Stimulated activated CD4-positive, alpha-beta T cell treated with anti-CD3 and anti-CD28 coated beads, Interleukin-2, amount 100 ng/mL, for 48 hours (primary cell): ENCODE results near the gene RNF186.
"Not testable (repeated sequence)": the region's sequence is repeated elsewhere in the genome, so short reads cannot be mapped to it uniquely, and the experiment has no call there.

Experiments used
- DNase-seq, 2 donors: peaks; one replicate each; pipeline ENCODE4 v3.0.0-alpha.2; 2020

Gene RNF186

DNA sequence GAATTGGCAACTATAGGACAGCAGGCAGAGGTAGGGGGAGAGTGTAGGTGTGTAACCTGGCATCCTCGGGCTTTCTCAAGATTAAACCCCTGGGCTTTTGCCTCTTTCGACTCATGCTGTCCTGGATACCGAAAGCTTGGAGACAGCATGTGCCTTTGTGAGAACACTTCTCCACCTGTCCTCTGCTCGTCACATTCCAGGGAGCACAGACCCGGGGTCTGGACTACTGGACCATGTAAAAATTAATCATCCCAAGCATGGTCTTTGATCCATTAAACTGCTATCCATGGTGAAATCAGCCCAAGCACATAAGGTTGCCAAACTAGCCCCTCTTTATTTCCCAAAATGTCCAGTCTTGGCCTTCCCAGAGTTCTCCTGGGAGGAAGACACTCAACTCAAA lies 9.0 kb upstream of the RNF186 start:
- no peak for DNase-seq

DNA sequence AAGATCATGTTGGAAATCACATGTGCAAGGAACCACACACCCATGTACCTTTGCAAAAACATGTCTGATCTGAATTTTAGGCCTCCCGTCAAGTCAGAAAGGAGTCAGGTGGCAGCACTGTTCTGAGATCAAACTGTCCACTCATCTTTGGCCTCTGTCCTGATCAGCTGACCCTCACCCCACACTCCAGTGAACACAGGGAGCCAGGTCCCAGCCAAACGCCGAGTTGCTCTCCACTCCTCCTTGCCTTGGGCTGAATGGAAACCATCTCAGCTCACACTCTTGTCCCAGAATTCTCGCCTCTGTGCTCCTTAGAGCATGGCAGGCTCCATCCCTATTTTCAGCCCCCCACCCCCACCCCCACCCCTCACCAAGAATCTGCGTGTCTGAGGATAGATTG lies 4.6 kb upstream of the RNF186 start:
- DNase-seq = no peak

DNA sequence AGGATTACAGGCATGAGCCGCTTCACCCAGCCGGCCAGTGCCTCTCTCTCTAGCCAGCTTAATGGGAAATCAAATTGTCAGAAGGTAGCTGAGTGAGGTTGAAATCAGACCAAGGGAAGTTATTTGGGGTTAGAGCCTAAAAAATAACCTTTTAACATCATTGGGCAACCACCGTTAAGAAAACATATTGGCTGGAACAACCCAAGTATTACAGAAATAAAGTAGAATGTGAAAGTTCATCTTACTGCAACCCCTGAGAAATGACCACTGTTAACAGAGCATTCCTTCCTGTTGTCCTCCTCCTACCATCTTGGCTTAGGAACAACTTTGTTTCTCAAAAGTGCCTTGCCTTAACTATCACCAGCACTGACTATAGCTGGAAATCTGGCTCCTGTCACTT lies 3.2 kb upstream of the RNF186 start:
- DNase-seq = no peak

DNA sequence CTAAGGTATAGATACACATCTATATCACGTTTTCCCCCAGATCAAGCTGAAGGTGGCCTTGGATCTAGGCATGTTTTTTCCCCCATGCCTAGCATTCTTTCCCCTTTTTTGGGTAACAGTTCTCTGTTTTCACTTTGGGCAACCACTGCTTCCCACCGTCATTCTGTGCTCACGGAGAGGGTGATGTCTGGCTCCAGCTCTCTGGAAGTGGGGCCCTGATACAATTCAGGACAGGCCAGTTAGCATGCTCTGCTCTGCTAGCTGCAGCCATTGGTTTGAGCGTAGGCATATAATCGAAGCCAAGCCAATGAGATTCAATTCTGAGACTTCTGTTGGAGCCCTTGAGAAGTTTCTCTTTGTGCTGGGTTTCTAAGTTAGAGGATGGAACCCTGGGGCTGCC lies 2.1 kb upstream of the RNF186 start:
- DNase-seq = no peak

DNA sequence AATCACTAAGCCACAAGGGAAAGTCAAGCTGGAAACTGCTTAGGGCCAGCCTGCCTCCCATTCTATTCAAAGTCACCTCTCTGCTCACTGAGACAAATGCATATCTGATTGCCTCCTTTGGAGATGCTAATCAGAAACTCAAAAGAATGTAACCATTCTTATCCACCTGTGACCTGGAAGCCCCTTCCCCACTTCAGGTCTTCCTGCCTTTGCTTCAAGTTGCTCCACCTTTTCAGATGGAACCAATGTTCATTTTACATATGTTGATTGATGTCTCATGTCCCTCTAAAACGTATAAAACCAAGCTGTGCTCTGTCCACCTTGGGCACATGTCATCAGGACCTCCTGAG lies 1.6 kb upstream of the RNF186 start:
- not testable (repeated sequence) for DNase-seq

DNA sequence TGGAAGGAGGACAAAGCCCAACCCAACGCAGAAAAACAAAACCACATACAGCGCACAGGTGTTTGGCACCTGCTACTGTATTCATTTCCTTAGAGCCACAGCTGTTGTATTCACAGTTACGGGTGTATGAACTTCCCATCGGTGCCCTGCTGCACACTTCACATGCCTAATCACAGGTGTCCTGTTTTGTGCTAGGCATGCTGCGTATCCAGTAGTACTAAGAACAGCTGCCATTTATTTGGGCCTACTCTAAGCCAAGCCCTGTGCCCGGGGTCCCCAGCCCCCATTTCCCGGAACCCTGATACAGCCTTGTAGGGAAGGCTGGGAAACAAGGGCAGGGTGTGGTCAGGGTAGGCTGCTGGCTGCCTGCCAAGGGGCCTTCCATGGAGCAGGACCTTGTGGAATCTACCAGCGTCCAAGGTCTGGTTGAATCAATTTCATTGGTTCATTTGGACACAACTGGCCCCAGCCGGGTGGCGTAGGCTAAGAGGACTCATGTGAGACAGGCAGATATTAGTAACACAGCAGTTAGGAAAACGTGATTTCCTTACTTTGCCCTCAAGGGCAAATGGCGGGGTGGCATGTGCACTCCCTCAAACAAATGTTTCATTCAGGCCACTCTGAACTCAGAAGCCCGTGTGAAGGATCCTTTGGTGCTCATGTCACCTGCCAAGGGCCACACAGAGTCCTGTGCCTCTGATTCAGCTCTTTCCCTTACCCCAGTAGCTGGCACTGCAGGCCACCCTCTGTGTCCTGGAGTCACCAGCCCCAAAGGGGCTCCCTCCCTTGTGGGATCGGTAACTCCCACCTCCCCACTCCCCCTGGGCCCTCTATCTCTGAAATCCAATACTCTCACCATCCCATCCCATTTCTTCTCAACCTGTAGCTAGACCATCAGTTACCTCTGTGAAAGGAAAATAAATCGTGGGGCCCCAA lies 986 bp upstream of the RNF186 start:
- DNase-seq = no peak

DNA sequence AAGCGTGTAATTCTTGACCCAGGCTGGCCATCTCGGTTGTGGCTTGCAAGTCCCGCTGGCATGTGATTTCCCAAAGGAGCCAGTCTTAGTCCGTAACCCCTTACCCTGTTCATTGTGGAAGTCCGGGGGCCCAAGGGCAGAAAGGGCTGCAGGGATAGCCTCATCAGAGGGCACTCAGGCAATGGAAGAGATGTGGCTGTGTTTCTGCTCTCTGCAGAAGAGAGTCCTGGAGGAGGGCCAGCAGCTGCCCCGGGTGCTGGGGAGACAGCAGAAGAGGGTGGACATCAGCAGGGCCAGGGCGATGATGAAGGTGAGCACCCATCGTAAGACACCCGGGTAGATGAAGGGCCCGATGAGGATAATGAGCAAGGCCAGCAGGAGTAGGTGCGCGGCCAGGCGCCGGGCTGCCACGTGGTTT lies 830 bp downstream of the RNF186 start:
- DNase-seq = no peak

DNA sequence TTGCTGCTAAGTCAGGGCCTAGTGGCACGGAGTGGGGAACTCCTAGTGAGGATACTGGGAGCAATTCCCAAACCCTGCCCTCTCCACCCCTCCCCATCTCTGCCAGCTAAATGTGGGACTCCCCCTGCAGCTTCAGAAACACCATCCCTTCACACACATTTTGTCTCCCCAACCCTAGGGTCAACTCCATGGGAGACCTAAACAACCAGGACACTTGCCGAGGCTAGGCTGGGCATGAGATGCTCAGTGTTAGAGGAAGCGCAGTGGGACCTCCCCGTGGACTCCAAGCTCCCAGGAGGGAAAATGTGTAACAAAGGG lies 1.5 kb downstream of the RNF186 start:
- DNase-seq = no peak

DNA sequence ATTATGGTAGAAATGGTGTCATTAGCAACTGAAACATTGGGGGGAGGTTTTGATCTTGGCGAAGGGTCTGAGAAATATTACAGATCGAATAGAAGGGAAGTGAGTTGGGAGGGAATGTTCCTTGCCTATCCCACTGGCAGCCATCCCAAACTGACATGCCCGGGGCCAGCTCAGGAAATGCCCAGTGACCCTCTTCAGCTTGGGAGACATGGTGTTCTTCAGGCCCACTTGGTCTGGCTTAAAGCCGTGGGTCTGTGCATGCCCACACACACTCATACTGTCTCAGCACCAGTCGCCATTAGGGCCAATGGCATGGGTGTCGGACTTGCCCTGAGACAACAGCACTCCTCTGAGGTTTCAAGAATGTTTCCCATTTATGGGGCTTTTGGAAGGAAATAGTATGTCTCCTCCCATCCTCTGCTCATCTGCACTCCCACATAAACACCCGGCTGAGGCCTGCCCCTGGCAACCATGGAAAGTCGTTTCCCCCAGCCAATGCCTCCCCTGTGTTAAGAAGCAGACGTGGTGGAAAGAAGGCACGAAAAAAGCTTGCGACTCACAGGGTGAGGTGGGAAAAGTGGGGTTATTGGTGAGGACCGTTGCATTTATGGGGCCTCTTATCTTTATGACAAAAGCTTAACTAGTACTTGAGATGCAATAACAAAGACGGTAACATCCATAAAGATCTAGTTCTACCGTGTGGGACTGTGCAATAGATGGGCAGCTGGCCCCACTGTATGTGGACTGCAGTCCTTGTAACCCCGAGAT lies 2.0 kb downstream of the RNF186 start:
- DNase-seq = no peak

DNA sequence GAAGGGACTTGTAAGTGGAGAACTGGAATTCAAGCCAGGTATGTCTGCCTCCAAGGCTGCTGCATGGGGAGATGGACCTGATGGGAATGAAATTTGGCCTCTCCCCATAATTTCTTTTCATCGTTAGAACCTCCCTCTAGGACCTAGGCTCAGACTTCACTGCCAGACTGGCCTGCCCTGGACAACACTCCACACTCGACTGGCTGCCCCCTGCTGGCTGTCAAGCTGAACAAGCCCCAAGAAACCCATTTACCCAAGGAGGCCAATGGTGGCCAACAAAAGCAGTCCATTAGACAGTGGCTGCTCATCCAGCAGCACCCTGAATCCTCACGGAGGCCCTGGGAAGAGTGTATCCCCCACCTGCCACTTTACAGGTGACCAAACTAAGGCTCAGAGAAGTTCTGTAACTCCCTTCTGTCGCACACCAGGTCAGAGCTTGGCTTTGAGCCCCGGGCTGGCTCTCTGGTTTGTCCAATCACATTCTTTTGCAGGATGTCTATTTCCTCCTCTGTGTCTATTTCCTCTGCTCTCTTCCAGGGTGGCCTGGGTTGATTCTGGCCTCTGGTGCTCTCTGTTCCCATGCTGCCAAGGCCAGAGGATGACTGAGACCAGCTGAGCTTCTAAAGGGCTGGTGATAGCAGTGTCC lies 3.8 kb downstream of the RNF186 start:
- DNase-seq = peak; percentile 53 to 63

DNA sequence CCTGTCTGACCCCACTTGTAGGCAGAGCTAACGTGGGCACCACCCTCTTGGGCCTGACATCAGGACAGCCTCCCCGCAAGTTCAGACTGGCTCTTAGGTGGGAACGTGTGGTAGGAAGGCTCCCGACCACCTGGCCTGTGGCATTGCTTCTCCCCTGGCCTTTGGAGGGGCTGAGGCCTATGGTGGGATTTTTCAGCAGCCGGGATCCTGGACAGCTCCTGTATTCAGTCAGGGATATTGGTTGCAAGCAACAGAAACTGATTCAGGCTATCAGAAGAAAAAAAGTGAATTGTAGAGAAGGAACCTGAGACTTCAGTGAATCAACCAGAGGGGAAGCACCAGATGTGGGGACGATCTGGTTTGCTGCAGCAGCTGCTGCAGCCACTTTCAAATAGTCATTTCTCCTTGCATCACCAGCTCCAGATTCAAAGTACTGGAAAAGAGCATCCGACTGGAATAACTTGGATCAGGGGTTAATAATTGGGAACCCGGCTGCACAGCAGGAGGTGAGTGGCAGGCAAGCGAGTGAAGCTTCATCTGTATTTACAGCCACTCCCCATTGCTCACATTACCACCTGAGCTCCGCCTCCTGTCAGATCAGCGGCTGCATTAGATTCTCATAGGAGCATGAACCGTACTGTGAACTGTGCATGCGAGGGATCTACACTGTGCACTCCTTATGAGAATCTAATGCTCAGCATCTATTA lies 5.9 kb downstream of the RNF186 start:
- DNase-seq = no peak

DNA sequence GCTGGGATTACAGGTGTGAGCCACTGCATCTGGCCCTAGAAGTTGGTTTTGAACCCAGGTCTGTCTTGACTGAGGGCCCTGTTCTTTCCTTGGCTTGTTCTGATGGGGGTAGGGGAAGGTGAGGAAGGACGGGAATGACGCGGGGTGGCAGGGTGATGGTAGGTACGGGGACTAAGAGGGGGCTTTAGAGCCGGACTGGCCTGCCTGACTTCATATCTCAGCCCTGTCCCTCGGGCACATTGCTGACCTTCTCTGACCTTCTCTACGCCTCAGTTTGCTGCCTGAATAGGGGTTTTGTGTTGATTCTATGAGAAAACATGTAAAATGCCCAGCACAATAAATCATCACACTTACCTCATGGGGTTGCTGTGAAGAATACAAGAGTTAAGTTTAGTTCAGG lies 6.7 kb downstream of the RNF186 start:
- DNase-seq = no peak

DNA sequence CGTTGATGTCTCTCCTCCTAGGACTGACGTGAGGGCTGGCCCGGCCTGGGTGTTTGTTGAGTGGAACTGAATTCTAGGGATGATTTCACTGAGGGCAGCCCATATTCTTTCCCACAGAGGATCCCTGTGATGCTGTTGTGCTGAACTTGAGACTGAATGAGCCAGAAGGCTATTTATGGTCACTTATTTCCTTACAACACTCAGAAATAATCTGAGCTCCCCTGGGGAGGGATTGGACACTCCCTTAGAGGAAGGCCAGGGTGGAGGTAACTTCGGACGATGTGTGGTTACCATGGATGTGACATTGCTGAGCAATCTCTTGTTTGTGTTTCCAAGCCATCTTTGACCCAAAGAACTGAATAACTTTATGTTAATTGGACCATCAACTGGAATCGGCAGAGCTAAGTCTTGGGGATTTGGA lies 10.2 kb downstream of the RNF186 start:
- DNase-seq = no peak

DNA sequence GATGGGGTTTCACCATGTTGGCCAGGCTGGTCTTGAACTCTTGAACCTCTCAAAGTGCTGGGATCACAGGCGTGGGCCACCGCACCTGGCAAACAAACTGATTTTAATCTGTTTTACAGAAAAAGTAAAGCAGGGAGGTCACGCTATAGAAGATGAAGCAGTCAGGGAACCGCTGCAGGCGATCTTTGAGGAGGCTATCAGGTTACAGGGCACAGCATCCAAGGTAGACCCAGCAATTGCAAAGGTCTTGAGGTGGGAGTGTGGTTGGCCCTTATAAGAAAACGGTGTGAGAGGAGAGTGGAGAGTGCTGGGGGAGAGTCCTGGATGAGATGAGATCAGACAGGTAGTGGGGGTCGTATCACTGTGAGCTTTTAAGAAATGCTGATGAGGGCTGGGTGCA lies 12.8 kb downstream of the RNF186 start:
- DNase-seq = no peak

DNA sequence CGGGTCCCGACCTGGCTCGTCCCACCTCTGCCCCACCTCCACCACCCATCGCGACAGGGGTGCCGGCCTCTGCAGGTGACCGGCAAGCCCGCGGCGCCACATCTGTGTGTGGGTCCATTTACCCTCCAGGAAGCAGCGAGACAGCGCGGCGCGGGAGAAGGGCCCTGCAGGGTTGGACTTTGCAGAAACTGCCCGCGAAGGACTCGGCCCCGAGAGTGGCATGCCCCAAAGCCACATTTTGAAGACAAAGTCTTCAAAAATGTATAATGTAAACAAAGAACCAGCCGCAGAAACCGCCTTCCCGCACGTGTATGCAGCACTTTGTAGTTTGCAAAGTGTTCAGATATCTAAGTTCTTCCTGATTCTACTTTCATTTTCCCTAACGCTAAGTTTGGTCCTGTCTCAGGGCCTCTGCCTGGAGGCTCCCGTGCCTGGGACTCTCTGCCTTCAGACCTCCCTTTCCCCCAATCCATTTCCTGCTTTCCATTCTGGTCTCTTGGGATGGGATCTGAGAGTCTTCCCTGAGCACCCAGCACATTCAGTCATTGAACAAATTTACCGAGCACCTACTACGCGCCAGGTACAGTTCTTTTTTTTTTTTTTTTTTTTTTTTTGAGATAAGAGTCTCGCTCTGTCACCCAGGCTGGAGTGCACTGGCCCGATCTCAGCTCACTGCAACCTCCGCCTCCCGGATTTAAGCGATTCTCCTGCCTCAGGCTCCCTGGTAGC lies 14.8 kb downstream of the RNF186 start:
- DNase-seq = peak; percentile 37 to 41

DNA sequence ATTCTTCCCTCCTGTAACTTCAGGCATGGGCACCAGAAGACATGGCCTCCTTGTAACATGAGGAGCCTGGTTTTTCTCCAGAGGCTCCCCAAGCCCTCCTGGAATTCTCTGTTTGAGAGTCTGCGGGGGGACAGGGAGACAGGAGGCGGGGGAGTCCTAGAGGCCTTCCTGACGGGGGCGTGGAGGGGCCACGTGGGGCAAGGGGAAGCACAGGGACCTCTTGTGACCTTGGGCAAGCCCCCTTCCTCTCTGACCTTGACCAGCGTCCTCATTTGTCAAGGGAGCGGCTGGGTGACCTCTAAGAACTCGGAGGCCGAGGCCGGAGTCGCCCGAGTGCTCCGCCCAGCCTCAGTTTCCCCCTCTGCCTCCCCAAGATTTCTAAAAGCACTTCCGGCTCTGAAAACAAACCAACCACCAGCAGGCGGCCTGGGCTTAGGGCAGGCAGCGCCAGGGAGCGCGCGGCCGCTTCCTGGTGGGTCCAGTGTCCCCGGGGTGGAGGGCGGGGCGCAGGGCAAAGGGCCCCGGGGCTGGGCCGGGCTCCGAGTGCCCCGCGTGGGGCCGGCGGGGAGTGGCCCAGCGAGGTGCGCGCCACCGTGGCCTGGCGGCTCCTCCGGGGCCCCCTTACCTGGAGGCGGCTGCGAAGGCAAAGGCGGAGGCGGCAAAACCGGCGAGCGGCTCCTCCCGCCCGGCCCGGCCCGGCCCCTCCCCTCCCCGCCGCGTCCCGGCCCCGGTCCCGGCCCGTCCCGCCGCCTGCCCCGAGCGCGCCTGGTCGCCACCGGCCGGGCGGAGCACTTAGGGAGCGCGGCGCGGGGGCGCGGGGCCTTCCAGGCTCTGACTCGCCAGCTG lies 15.6 kb downstream of the RNF186 start, which contains the start of gene TMCO4:
TSS of gene TMCO4 (minus strand) at position 687 of the 846 bp plus-strand sequence. CDS start 19,158 bp downstream, outside the sequence.
- peak; percentile 42 to 53 for DNase-seq

DNA sequence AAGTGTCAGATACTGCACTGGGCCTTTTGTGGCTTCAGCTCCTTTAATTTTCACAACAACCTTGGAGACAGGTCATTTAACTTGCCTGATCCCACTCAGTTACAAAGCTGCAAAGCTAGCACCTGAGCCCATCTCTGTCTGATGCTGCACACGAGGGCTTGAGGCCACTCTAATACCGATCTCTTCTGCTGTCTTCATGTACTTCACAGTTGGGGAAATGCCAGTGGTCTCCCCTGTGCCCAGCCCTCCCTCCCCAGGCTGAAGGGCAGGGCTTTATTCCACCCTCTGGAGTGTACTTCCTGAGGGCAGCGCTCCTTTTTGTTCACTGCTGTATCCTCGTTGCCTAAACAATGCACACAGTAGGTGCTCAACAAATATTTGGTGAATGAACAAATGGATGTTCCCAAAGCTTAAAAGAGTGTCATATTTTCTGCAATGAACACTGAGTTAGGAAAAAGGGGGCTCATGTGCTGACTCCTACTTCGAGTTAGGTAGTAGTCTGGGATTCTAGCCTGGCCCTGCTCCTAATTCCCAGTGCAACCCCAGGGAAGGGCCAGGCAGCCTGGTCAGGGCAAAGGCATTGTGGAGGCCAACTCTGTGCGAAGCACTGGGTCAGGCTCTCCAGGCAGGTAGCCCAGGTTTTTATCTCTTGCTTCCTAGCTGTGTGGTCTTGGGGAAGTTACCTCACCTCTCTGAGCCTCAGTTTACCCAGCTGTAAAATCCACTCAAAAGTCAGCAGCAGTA lies 16.4 kb downstream of the RNF186 start:
- DNase-seq = no peak

DNA sequence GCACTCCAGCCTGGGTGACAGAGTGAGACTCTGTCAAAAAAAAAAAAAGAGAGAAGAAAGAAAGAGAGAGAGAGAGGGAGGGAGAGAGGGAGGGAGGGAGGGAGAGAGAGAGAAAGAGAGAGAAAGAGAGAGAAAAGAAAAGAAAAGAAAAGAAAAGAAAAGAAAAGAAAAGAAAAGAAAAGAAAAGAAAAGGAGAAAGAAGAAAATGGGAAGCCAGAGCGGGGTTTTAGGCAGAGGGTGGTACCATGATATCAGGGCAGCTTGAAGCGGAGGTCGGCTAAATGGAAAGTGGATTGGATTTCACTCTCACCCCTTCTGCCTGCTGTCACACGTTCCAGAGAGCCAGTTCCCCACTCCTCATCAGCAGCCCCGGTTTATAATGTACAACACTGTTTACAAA lies 17.3 kb downstream of the RNF186 start:
- no peak for DNase-seq

DNA sequence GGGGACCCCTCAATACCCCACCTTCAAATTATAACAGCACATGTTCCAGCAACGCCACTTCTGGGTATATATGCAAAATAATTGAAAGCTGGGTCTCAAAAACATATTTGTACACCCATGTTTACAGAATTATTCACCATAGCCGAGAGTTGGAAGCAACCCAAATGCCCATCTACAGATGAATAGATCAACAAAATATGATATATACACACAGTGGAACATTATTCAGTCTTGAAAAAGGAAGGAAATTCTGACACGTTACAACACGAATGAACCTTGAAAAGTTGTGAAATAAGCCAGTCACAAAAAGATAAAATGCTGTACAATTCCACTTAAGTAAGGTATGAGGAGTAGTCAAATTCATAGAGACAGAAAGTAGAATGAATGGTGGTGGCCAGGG lies 20.5 kb downstream of the RNF186 start:
- DNase-seq = no peak

DNA sequence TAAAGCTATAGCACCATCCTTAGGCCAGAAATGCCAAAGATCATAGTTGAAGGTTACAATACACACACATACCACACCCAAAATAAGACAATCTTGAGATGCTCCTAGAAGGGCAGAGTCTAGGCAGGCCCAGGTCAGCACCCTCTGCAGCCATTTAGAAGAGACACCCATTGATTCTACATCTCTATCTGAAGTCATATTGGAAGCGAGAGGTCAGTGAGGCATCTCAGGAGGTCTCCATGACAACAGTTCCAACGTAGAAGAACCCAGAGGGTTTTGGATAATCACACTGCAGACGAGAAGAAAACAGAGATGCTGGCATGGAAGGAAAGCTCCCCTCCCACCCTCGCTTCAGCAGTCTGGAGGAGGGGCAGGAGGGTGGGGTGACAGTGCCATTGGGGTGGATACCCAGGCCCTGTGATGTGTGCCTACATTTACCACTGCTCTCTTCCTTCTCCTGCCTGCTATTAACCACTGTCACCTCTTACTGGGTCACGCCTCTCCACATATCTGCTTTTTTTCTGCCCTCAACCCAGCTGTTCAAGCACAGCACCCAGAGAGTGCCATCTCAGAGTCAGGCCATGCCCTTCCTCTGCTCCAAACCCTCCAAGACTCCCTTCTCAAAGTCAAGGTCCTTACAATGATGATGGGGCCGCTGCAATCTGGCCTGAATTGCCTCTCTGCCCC lies 21.6 kb downstream of the RNF186 start:
- DNase-seq = no peak
